GM23338 (cell line): ENCODE data around the gene DENND11. TPM values are rescaled to one million over a fixed set of nuclear protein-coding genes. Genes with fewer than 3 reads are reported as not detected.

Source experiments
- ATAC-seq: fragments of 200-7000 bp; cut with Tn5 transposase; 3 replicates; pipeline ENCODE4 v1.9.1; 2020
- DNase-seq: peaks from one replicate; pipeline ENCODE4 v3.0.0-alpha.2; 2015; ENCODE audit warnings: low spot score
- H2AFZ ChIP-seq: fragments of 200-600 bp; sonication (generic); 2 replicates; pipeline ENCODE4 v1.8.0; 2016; ENCODE audit warnings: antibody characterized with exemption, mild to moderate bottlenecking, moderate library complexity
- H3F3A ChIP-seq: fragments of 200-600 bp; sonication (generic); replicated peaks from 2 replicates; pipeline ENCODE4 v1.8.0; 2017; ENCODE audit warnings: antibody characterized with exemption, mixed run types, low read depth
- H3K27ac ChIP-seq: fragments of 200-600 bp; sonication (generic); 2 replicates; pipeline ENCODE4 v1.6.1; 2016; ENCODE audit warnings: low read depth
- H3K27me3 ChIP-seq: fragments of 200-600 bp; sonication (generic); 2 replicates; pipeline ENCODE4 v1.8.0; 2016; ENCODE audit warnings: mild to moderate bottlenecking, mixed run types, moderate library complexity; ENCODE audit not compliant: insufficient read depth
- H3K36me3 ChIP-seq: fragments of 200-600 bp; sonication (generic); 2 replicates; pipeline ENCODE4 v1.8.0; 2016; ENCODE audit warnings: mild to moderate bottlenecking; ENCODE audit not compliant: insufficient read depth
- H3K4me1 ChIP-seq: fragments of 200-600 bp; sonication (generic); 2 replicates; pipeline ENCODE4 v1.8.0; 2016; ENCODE audit warnings: mild to moderate bottlenecking, moderate library complexity; ENCODE audit not compliant: insufficient read depth
- H3K4me2 ChIP-seq: fragments of 200-600 bp; sonication (generic); 2 replicates; pipeline ENCODE4 v1.7.1; 2017; ENCODE audit warnings: mixed run types
- H3K4me3 ChIP-seq: fragments of 200-600 bp; sonication (generic); 2 replicates; pipeline ENCODE4 v1.6.1; 2016; ENCODE audit warnings: mixed run types
- H3K79me2 ChIP-seq: fragments of 200-600 bp; sonication (generic); replicated peaks from 2 replicates; pipeline ENCODE4 v1.8.0; 2017; ENCODE audit warnings: mild to moderate bottlenecking; ENCODE audit not compliant: insufficient read depth
- H3K9me2 ChIP-seq: fragments of 200-600 bp; sonication (generic); 2 replicates; pipeline ENCODE4 v1.8.0; 2017; ENCODE audit not compliant: insufficient read depth
- H4K20me1 ChIP-seq: fragments of 200-600 bp; sonication (generic); replicated peaks from 2 replicates; pipeline ENCODE4 v1.8.0; 2017; ENCODE audit warnings: mild to moderate bottlenecking; ENCODE audit not compliant: insufficient read depth
- H3K27ac Mint-ChIP-seq: 2 replicates; pipeline ENCODE4 v1.8.0; 2020; ENCODE audit warnings: inconsistent platforms, mild to moderate bottlenecking, moderate library complexity, mixed read lengths
- H3K27me3 Mint-ChIP-seq: 3 replicates; pipeline ENCODE4 v1.8.0; 2022; ENCODE audit warnings: low read depth, mild to moderate bottlenecking, moderate library complexity, mixed read lengths, inconsistent platforms; ENCODE audit not compliant: insufficient read depth, poor library complexity
- H3K36me3 Mint-ChIP-seq: 3 replicates; pipeline ENCODE4 v1.8.0; 2021; ENCODE audit warnings: low read depth, mild to moderate bottlenecking, inconsistent platforms, moderate library complexity, mixed read lengths
- H3K4me1 Mint-ChIP-seq: 3 replicates; pipeline ENCODE4 v1.8.0; 2020; ENCODE audit warnings: mild to moderate bottlenecking, inconsistent platforms, mixed read lengths
- H3K4me3 Mint-ChIP-seq: 3 replicates; pipeline ENCODE4 v1.8.0; 2021; ENCODE audit warnings: moderate library complexity, mild to moderate bottlenecking, inconsistent platforms, mixed read lengths
- H3K9me3 Mint-ChIP-seq: 3 replicates; pipeline ENCODE4 v1.8.0; 2020; ENCODE audit warnings: moderate library complexity, mild to moderate bottlenecking, inconsistent platforms, mixed read lengths
- CREB1 ChIP-seq: fragments of 250-450 bp; sonication (Bioruptor Pico); IDR thresholded peaks from 2 replicates; pipeline ENCODE4 v1.5.0; 2020; ENCODE audit warnings: low read depth, mild to moderate bottlenecking, moderate library complexity
- CTCF ChIP-seq, 2 experiments: fragments of 200-600 bp in 1 of 2; sonication (generic) in 1 of 2; conservative IDR thresholded peaks; 2 replicates each; pipeline versions ENCODE4 v1.5.1 to v1.6.1; 2016 to 2017; ENCODE audit warnings: antibody characterized with exemption in 2 of 2, low read depth in 2 of 2, mild to moderate bottlenecking in 2 of 2, moderate library complexity in 1 of 2
- ETS1 ChIP-seq: IDR thresholded peaks from 2 replicates; pipeline ENCODE4 v1.6.1; 2016; ENCODE audit warnings: antibody characterized with exemption
- JUNB ChIP-seq: IDR thresholded peaks from one replicate; pipeline ENCODE4 v1.6.1; 2016; ENCODE audit warnings: antibody characterized with exemption; ENCODE audit not compliant: unreplicated experiment
- NANOG ChIP-seq: IDR thresholded peaks from 2 replicates; pipeline ENCODE4 v1.6.1; 2016; ENCODE audit warnings: antibody characterized with exemption, borderline replicate concordance
- REST ChIP-seq: IDR thresholded peaks from one replicate; pipeline ENCODE4 v1.6.1; 2018; ENCODE audit warnings: antibody characterized with exemption; ENCODE audit not compliant: unreplicated experiment
- ZNF331 ChIP-seq: fragments of 250-450 bp; sonication (Bioruptor Pico); IDR thresholded peaks from 2 replicates; pipeline ENCODE4 v1.5.0; 2020; ENCODE audit warnings: low read depth, mild to moderate bottlenecking, moderate library complexity
- polyA plus RNA-seq: library from polyadenylated mRNA; unstranded; fragments of >200 nt; fragmentation: Nextera tagmentation; extraction: Ambion mirVana; gene quantifications from 2 replicates; pipeline ENCODE4 v1.2.1, GENCODE V29; 2016
- total RNA-seq: library from RNA; depleted of rRNA; stranded (reverse); fragments of >200 nt; shearing (Covaris generic); gene quantifications from 2 replicates; pipeline ENCODE4 v1.2.3, GENCODE V29; 2014

Gene DENND11
- total and polyA plus RNA-seq, 2 experiments from 2014 or later, result 5.1 to 29.5 TPM

- ATAC-seq (no peak), DNase-seq (no peak)
- Histone ChIP-seq H4K20me1 (no peaks in the 10 kb centered on the region), H3K79me2 (no peaks in the 10 kb centered on the region), H3K4me2 (peak overlapping the region; percentile 28), H3F3A (no peaks in the 10 kb centered on the region), H3K36me3 (no peaks in the 10 kb centered on the region), H3K9me2 (no peaks in the 10 kb centered on the region), H3K27ac (no peak overlapping the region), H3K4me1 (peaks cover 25% of the 10 kb centered on the region), H3K4me3 (no peak overlapping the region), H3K27me3 (no peaks in the 10 kb centered on the region), H2AFZ (no peak overlapping the region)
- H3K36me3 Mint-ChIP-seq, result no peaks in the 10 kb centered on the region
- no peak for TF ChIP-seq CREB1 (CRISPR knock-in tag)
- TF ChIP-seq JUNB, result no peak
- no peak for TF ChIP-seq NANOG
- TF ChIP-seq ETS1, result no peak
- H3K27ac Mint-ChIP-seq, result no peak overlapping the region
- no peaks in the 10 kb centered on the region for H3K9me3 Mint-ChIP-seq
- H3K27me3 Mint-ChIP-seq, result no peaks in the 10 kb centered on the region
- no peak overlapping the region for H3K4me3 Mint-ChIP-seq
- H3K4me1 Mint-ChIP-seq, result peaks cover 33% of the 10 kb centered on the region
Observed at GRCh38 chr7:141717450-141717849, 15.5 kb upstream of the DENND11 start.

GRCh38 chr7:141715794-141716689 is 14.1 kb upstream of the DENND11 start:
- TF ChIP-seq CTCF (conservative IDR thresholded peaks at IDR 0.05; ENCODE audit: low read depth in 2 of 2) (no peak), REST (peak; percentile 66), ZNF331 (CRISPR knock-in tag) (no peak), NANOG (no peak)
- H3K36me3 ChIP-seq, result no peaks in the 10 kb centered on the region
- H3K27me3 ChIP-seq, result no peaks in the 10 kb centered on the region
- H3F3A ChIP-seq, result no peaks in the 10 kb centered on the region
- H2AFZ ChIP-seq, result no peak overlapping the region
- H3K9me2 ChIP-seq, result no peaks in the 10 kb centered on the region
- no peak overlapping the region for H3K27ac Mint-ChIP-seq
- ATAC-seq (peak; percentile 86), DNase-seq (peak; percentile 47)
- no peaks in the 10 kb centered on the region for H3K27me3 Mint-ChIP-seq
- peak overlapping the region; percentile 38; the same call in 1 of the 3 replicates for H3K4me3 Mint-ChIP-seq
- H3K27ac ChIP-seq, result no peak overlapping the region
- H3K4me1 Mint-ChIP-seq, result peaks cover 44% of the 10 kb centered on the region
- H3K79me2 ChIP-seq, result no peaks in the 10 kb centered on the region
- peak overlapping the region; percentile 73 for H3K4me2 ChIP-seq
- peaks cover 32% of the 10 kb centered on the region for H3K4me1 ChIP-seq
- H3K36me3 Mint-ChIP-seq, result no peaks in the 10 kb centered on the region
- H3K9me3 Mint-ChIP-seq, result no peaks in the 10 kb centered on the region
- no peaks in the 10 kb centered on the region for H4K20me1 ChIP-seq
- H3K4me3 ChIP-seq, result peak overlapping the region; percentile 39
